Pancreas (tissue), 10 donors: ENCODE measurements around the gene LRTM1. TPM values are rescaled to one million over a fixed set of nuclear protein-coding genes. Genes with fewer than 3 reads are reported as not detected.
A peak's percentile ranks its signal among the peaks of the same experiment; 100 is the strongest.

Experiments
- ATAC-seq, 4 donors: fragments of 200-7000 bp; cut with Tn5 transposase; one replicate each; pipeline versions ENCODE4 v1.8.0 to v1.9.1; 2020; ENCODE audit warnings: mild to moderate bottlenecking in 4 of 4, moderate library complexity in 4 of 4
- DNase-seq, 6 donors: peaks; one replicate each; pipeline ENCODE4 v3.0.0-alpha.2; 2020
- FAIRE-seq: peaks from 2 replicates; lab custom pipeline; 2012; peaks lifted over from hg19 to GRCh38; lab: Jason Lieb, UNC
- H3K27ac ChIP-seq, 4 donors: fragments of 200-600 bp; sonication (generic); 1 replicate in 3 of 4; 2 replicates in 1 of 4; pipeline versions ENCODE4 v1.5.0 to v1.8.0; 2020
- H3K27me3 ChIP-seq, 4 donors: fragments of 200-600 bp; one replicate each; pipeline ENCODE4 v1.8.0; 2021
- H3K36me3 ChIP-seq, 3 donors: fragments of 200-600 bp; sonication (generic) in 1 of 3; one replicate each; pipeline versions ENCODE4 v1.5.0 to v1.8.0; 2020 to 2021
- H3K4me1 ChIP-seq, 3 donors: fragments of 200-600 bp; one replicate each; pipeline ENCODE4 v1.8.0; 2021
- H3K4me3 ChIP-seq, 4 donors: fragments of 200-600 bp; sonication (generic) in 2 of 4; one replicate each; pipeline versions ENCODE4 v1.5.0 to v1.8.0; 2020 to 2021
- H3K9me3 ChIP-seq, 4 donors: fragments of 200-600 bp; one replicate each; pipeline ENCODE4 v1.8.0; 2021
- WGBS, 2 donors: extraction: QIAGEN DNeasy Blood & Tissue Kit; methylation state at CpG; one replicate each; pipeline ENCODE4 v1.1.7; 2013; 5-methylcytosine and 5-hydroxymethylcytosine counted together
- intact Hi-C, 3 donors: fragments of 100-400 bp; cut with DNase I; formaldehyde crosslinking; loops; one replicate each; pipeline versions ENCODE4 v1.11.1 to v1.14.2; 2022
- polyA plus RNA-seq, 2 donors: library from polyadenylated mRNA; stranded (reverse); fragments of 200-250 nt; gene quantifications; one replicate each; pipeline ENCODE4 v1.2.3, GENCODE V29; 2013
- total RNA-seq, 6 donors: library from RNA; stranded (reverse); fragmentation: NEBNext Ultra II Directional in 4 of 6; extraction: Animal tissue kit (Norgen Biotek cat#: 25700) in 4 of 6; gene quantifications; one replicate each; pipeline versions ENCODE4 v1.2.1 to v1.2.4, GENCODE V29; 2021 to 2023
- TF ChIP-seq, protein P1 (sequence below), 4 donors: fragments of 200-600 bp; sonication (generic) in 3 of 4; IDR thresholded peaks; one replicate each; pipeline versions ENCODE4 v1.5.0 to v1.8.0; 2021; ENCODE audit warnings: antibody characterized with exemption in 4 of 4
- donor health status: healthy with polysubstance abuse.
- donor health status: DM: no; HTN: no; CAD: no; lungs with moderate emphysema.
- donor health status: DM: no; HTN: no; CAD: no.
- donor health status: control.
- donor health status: control.
- donor health status: Bipolar disorder and iron deficiency.
- donor health status: DM: yes; HTN: yes; CAD: no.
- donor health status: DM: no; HTN: no; CAD: no.
- donor health status: DM: no; HTN: no; CAD: no.
- donor health status: DM: yes; HTN: yes; CAD: no.

LRTM1 gene
- not detected for total RNA-seq
- polyA plus RNA-seq = not detected

DNA sequence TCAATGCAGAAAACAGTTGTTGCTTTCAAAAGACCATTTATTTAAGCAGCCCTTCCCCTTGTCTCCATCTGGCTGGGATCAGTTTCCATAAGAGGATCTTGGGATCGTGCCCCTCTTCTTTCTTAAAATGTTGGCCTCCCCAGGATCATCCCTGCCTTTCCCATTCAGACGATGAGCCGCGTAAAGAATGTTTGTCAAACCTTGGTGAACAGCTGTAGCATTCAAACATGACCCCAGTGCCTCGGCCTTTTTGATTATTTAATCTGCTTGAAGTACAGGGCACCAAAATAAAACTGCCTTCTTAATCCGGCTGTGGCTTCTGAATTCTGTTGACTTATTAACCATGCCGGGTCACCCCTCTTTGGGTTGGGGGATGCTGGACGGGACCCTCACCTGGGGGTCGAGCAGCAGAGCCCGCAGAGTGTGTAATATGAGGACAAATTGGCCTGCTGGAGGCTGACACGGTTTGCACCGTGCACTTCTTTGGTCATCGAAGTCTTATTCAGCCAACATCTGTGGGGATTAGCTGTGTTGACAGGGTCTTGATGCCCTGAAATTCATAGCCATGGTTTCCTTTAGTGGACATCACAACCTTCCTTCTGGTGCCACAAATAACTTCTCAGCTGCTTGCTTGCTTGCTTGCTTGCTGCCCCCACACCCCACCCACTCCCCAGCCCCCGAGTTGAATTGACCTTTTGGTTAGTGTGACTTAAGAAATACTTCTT, at the start of gene LRTM1:
Gene LRTM1, minus strand, starts transcription at position 14 of the 725 bp plus-strand sequence. CDS start 148 bp downstream, outside the sequence.
- ATAC-seq = no peak
- Histone ChIP-seq H3K27ac (no peak within 1 kb of the TSS), H3K4me1 (no peaks in the 10 kb centered on the region), H3K4me3 (no peak within 1 kb of the TSS), H3K27me3 (no peaks in the 10 kb centered on the region), H3K9me3 (no peaks in the 10 kb centered on the region), H3K36me3 (no peaks in the 10 kb centered on the region)
- DNase-seq = no peak
- TF ChIP-seq, protein P1, sequence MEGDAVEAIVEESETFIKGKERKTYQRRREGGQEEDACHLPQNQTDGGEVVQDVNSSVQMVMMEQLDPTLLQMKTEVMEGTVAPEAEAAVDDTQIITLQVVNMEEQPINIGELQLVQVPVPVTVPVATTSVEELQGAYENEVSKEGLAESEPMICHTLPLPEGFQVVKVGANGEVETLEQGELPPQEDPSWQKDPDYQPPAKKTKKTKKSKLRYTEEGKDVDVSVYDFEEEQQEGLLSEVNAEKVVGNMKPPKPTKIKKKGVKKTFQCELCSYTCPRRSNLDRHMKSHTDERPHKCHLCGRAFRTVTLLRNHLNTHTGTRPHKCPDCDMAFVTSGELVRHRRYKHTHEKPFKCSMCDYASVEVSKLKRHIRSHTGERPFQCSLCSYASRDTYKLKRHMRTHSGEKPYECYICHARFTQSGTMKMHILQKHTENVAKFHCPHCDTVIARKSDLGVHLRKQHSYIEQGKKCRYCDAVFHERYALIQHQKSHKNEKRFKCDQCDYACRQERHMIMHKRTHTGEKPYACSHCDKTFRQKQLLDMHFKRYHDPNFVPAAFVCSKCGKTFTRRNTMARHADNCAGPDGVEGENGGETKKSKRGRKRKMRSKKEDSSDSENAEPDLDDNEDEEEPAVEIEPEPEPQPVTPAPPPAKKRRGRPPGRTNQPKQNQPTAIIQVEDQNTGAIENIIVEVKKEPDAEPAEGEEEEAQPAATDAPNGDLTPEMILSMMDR (IDR thresholded peaks at IDR 0.05) = no peak
- intact Hi-C loops = no loop called here
- WGBS, 2 donors = 61 to 63% methylated on average over 14 of the region's 14 CpGs
- FAIRE-seq = no peak

DNA sequence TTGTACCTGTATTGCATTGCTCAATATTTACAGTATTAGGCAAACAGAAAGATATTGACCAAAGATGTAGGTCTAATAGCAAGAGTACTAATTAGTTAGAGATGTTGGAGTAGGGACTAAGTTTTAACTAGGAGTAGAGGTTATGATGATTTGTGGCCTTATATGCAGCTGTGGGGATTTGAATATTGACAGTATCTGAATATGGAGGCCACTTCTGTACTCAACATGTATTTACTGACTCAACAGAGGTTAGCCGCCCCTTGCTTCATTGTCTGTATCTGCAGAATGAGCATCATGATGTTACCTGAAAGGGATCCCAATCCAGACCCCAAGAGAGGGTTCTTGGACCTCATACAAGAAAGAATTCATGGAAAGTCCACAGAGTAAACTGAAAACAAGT, 49.6 kb upstream of the LRTM1 start:
- TF ChIP-seq, protein P1 (IDR thresholded peaks at IDR 0.05) = no peak
- H3K4me3 ChIP-seq = no peak overlapping the region
- intact Hi-C loops = no loop called here
- ATAC-seq (no peak), DNase-seq (no peak), FAIRE-seq (no peak)
- no peaks in the 10 kb centered on the region for H3K27me3 ChIP-seq
- 94% methylated on average over 1 of the region's 1 CpG for WGBS, 2 donors
- no peaks in the 10 kb centered on the region for H3K9me3 ChIP-seq
- H3K27ac ChIP-seq = no peak overlapping the region
- H3K4me1 ChIP-seq = no peaks in the 10 kb centered on the region
- H3K36me3 ChIP-seq = no peaks in the 10 kb centered on the region

DNA sequence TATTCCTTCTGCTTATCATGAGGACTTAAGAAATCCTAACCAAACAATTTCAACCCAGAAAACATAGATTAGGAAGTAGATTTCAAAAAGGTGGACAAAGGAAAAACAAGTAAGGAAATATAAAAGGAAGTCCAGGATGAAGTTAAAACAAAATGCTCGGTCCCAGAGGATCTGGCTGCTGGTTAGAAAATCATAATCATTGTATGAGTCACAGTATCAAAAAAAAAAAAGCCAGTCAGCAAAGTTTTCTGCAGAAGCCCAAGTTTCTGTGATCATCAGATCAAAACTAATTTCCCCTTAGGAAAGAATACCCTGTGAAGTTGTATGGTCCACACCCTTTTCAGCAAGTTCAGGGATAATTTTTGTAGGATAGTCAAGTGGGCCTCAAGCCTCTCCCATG, 43.0 kb upstream of the LRTM1 start:
- no peak for FAIRE-seq
- H3K27ac ChIP-seq = no peak overlapping the region
- TF ChIP-seq, protein P1 (IDR thresholded peaks at IDR 0.05) = no peak
- DNase-seq = no peak
- H3K27me3 ChIP-seq = no peaks in the 10 kb centered on the region
- intact Hi-C loops = no loop called here
- no peaks in the 10 kb centered on the region for H3K9me3 ChIP-seq
- no peak overlapping the region for H3K4me3 ChIP-seq
- ATAC-seq = no peak
- H3K4me1 ChIP-seq = no peaks in the 10 kb centered on the region
- 78 to 89% methylated on average over 1 of the region's 1 CpG for WGBS, 2 donors
- H3K36me3 ChIP-seq = no peaks in the 10 kb centered on the region

DNA sequence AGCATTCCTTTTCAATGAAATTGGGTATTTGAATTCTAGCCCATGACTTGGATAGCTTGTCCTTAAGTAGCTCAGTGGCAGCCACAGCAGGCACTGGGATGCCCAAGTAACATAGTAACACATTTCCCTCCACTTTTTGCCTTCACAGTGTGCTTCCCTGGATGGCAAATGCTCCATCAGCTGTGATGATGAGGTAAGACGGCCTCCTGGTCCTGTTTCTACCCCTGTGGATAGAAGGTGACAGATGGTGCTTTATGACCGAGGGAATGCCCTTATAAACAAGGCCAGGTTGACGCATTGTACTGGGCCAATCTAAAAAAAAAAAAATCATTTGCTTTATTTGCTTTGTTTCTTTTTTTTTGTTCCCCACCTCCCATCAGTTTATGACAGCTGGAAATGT, 41.8 kb upstream of the LRTM1 start:
- FAIRE-seq (no peak), DNase-seq (no peak), ATAC-seq (peak in 1 of 4 donors; percentile 22)
- TF ChIP-seq, protein P1 (IDR thresholded peaks at IDR 0.05) = no peak
- intact Hi-C loops = no loop called here
- Histone ChIP-seq H3K27ac (no peak overlapping the region), H3K36me3 (no peaks in the 10 kb centered on the region), H3K4me1 (no peaks in the 10 kb centered on the region), H3K4me3 (no peak overlapping the region), H3K9me3 (no peaks in the 10 kb centered on the region), H3K27me3 (no peaks in the 10 kb centered on the region)
- WGBS, 2 donors = 73 to 82% methylated on average over 3 of the region's 3 CpGs

DNA sequence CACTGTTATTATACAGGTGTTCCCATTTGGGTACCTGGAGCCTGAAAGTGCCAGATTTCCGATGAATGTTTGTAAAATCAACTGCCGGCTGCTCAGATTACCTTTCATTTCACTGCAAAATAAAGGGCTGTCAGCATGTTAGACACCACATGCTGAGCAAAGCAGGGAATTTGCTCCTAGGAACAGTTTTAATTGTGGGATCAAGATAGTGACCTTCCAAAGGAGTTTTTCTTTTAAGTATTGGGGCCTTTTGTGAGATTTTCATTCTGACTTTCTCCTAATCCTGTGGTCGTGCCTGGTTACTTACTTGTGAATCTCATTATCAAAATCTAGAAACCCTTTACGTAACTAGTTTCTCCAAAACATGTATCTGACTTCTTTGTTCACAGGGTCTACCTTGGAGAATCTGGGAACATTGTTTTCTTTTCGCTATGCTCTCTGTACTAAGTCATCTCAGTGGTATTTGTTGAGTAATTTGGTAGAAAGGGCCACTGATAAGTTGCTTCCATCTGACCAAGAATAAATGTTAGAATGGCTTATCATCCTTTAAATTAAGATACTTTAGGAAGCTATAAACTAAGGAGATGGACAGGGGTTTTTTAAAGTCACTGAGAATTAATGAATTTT, 40.8 kb upstream of the LRTM1 start:
- no peak overlapping the region for H3K27ac ChIP-seq
- H3K27me3 ChIP-seq = no peaks in the 10 kb centered on the region
- ATAC-seq (no peak), DNase-seq (no peak), FAIRE-seq (no peak)
- H3K9me3 ChIP-seq = no peaks in the 10 kb centered on the region
- TF ChIP-seq, protein P1 (IDR thresholded peaks at IDR 0.05) = no peak
- WGBS, 2 donors = 81 to 86% methylated on average over 5 of the region's 5 CpGs
- H3K36me3 ChIP-seq = no peaks in the 10 kb centered on the region
- H3K4me3 ChIP-seq = no peak overlapping the region
- H3K4me1 ChIP-seq = no peaks in the 10 kb centered on the region
- intact Hi-C loops = no loop called here
